Kidney epithelial cell (primary cell): ENCODE data around the gene ERFE. TPM values are rescaled to one million over a fixed set of nuclear protein-coding genes. Genes with fewer than 3 reads are reported as not detected.

Experiments used
- DNase-seq: peaks from one replicate; pipeline ENCODE4 v3.0.0-alpha.2; 2010; ENCODE audit warnings: low read depth
- H3K27me3 ChIP-seq: 2 replicates; pipeline ENCODE4 v1.6.0; 2011; ENCODE audit warnings: low read length; ENCODE audit not compliant: control insufficient read depth, insufficient read depth
- H3K36me3 ChIP-seq: 2 replicates; pipeline ENCODE4 v1.5.1; 2011; ENCODE audit warnings: low read length; ENCODE audit not compliant: control insufficient read depth, insufficient read depth
- H3K4me3 ChIP-seq: 2 replicates; pipeline ENCODE4 v1.5.1; 2011; ENCODE audit warnings: low read depth, mild to moderate bottlenecking, control low read depth, low read length
- CTCF ChIP-seq: IDR thresholded peaks from 2 replicates; pipeline ENCODE4 v1.5.1; 2011; ENCODE audit warnings: mild to moderate bottlenecking, moderate library complexity, low read length, control low read depth, inconsistent platforms; ENCODE audit not compliant: insufficient read depth, poor library complexity, severe bottlenecking
- total RNA-seq: library from RNA; depleted of rRNA; stranded (reverse); fragments of >200 nt; gene quantifications from 2 replicates; pipeline ENCODE4 v1.2.3, GENCODE V29; 2015

ERFE gene
- total RNA-seq, 1 donor from 2014 or later, result 106 TPM

GRCh38 chr2:238164906-238165287 is 6.1 kb downstream of the ERFE start:
- DNase-seq, result no peak
- TF ChIP-seq CTCF, result no peak
- no peaks in the 10 kb centered on the region for H3K27me3 ChIP-seq

GRCh38 chr2:238165288-238165921 is 6.6 kb downstream of the ERFE start:
- no peak for TF ChIP-seq CTCF
- Histone ChIP-seq H3K36me3 (no peaks in the 10 kb centered on the region), H3K27me3 (no peaks in the 10 kb centered on the region), H3K4me3 (no peak overlapping the region)
- no peak for DNase-seq

More at GRCh38 chr2:238164906-238165287, 6.1 kb downstream of the ERFE start:
- Histone ChIP-seq H3K4me3 (no peak overlapping the region), H3K36me3 (no peaks in the 10 kb centered on the region)

GRCh38 chr2:238166391-238167343 is 7.9 kb downstream of the ERFE start:
- no peak for DNase-seq
- no peak for TF ChIP-seq CTCF
- H3K36me3 ChIP-seq, result no peaks in the 10 kb centered on the region

GRCh38 chr2:238167344-238167715 is 8.6 kb downstream of the ERFE start:
- DNase-seq, result no peak
- Histone ChIP-seq H3K27me3 (no peaks in the 10 kb centered on the region), H3K36me3 (no peaks in the 10 kb centered on the region), H3K4me3 (no peak overlapping the region)
- TF ChIP-seq CTCF, result no peak

More at GRCh38 chr2:238166391-238167343, 7.9 kb downstream of the ERFE start:
- Histone ChIP-seq H3K4me3 (no peak overlapping the region), H3K27me3 (no peaks in the 10 kb centered on the region)

GRCh38 chr2:238167761-238168160 is 9.0 kb downstream of the ERFE start:
- no peaks in the 10 kb centered on the region for H3K27me3 ChIP-seq
- TF ChIP-seq CTCF, result no peak
- H3K36me3 ChIP-seq, result no peaks in the 10 kb centered on the region
- DNase-seq, result no peak
- no peak overlapping the region for H3K4me3 ChIP-seq
